ENCODE data around the gene TIMM44. TPM values are rescaled to one million over a fixed set of nuclear protein-coding genes. Genes with fewer than 3 reads are reported as not detected.
"Not testable (repeated sequence)": the region's sequence is repeated elsewhere in the genome, so short reads cannot be mapped to it uniquely, and the experiment has no call there.

TIMM44 gene
- total RNA-seq, 1 donor, result 34.2 TPM

DNA sequence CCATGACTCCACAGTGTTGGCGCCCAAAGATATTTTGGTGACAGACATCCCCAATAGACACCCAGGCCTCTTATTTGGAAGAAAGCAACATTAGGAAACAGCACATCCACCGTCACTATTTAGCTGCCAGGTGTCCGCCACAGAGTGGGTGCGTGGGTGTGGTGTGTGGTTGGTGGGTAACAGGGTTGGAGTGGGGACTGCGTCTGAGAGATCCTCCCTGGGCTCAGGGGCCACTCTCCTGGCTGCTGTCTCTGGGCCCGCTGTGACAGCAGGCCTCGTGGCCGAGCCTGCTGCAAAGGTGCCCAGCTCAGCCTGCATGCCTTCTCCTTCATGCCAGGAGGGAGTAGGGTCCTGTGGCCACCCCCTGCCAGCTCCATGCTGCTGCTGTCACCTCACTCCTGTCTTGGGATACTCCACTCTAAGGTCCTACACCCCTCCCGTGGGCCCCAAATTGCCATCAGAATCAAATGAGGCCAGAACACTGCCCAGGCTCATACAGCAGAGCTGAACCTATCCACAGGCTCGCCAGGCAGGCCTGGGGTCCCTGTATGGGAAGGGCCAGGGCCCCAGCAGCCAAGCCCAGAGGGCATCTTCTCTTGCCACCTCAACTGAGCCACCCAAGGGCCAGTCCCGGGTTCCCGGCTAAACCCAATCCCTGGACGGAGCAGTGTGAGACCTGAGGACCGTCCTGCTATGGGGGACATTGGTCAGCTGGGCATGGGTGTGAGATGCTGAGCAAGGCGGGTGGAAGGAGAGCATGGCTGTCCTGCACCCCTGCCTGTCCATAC is 24.7 kb upstream of the TIMM44 start:
- no peaks in the 10 kb centered on the region for H3K27me3 ChIP-seq (ENCODE audit: insufficient read depth, low read length)
- no peak overlapping the region for H3K4me3 ChIP-seq (ENCODE audit: low read length)
- H3K9me3 ChIP-seq (ENCODE audit: low read depth, low read length), result no peaks in the 10 kb centered on the region
- H3K4me1 ChIP-seq (ENCODE audit: insufficient read depth, low read length), result no peaks in the 10 kb centered on the region

DNA sequence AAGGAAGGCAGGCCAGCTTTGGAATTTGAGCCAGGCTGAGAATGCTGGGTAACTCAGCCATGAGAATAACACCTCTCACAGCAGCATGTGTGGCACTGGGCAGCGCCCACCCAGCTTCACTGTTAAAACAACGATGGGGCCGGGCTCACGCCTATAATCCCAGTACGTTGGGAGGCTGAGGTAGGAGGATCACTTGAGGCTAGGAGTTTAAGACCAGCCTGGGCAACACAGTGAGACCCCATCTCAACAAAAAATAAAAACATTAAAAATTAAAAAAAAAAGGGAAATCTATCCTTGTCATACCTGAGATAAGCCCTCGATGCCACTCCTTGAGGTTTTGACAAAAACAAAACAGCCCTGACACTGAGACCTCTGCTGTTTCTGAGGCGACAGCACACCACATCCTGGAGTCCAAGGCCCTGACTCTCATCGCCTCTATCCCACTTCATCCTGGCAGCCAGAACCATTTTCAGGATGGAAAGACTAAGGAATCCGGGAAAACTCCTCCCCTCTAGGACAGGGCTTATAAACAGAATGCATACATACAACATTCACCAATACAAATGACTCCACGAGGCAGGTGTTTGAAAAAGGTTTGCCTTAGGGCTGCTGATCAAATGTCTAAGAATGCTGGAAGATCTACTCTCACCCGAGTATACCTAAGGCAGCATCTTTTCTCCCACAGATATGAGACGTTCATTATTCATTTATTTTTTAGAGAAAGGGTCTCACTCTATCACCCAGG is 22.6 kb upstream of the TIMM44 start:
- Histone ChIP-seq H3K9me3 (ENCODE audit: low read depth, low read length) (no peaks in the 10 kb centered on the region), H3K27me3 (ENCODE audit: insufficient read depth, low read length) (no peaks in the 10 kb centered on the region), H3K4me1 (ENCODE audit: insufficient read depth, low read length) (no peaks in the 10 kb centered on the region), H3K4me3 (ENCODE audit: low read length) (no peak overlapping the region)

DNA sequence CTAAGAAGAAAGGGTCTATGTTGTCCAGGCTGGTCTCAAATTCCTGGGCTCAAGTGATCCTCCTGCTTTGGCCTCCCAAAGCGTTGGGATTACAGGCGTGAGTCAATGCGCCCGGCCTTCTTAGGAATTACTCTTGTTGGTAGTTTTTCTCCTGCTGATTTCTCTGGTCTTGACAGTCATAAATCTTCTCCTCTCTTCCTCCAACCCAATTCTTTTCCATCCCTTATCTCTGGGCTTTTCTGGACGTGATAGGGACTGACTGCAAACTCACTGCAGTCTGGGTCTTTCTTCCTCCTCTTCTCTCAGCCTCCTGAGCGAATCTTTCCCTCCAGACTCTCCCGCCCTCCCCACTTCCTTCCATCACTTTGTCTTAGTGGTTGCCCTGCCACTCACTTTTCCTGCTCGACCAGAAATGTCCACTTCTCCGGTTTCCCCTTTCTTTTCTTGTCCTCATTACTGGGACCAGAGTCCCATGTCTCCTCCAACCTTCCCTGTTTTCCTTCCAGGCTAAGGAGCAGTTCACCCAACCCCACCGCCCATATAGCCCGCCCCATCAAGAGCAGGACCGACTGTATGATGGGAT is 21.9 kb upstream of the TIMM44 start:
- Histone ChIP-seq H3K4me3 (ENCODE audit: low read length) (no peak overlapping the region), H3K27me3 (ENCODE audit: insufficient read depth, low read length) (no peaks in the 10 kb centered on the region), H3K9me3 (ENCODE audit: low read depth, low read length) (no peaks in the 10 kb centered on the region), H3K4me1 (ENCODE audit: insufficient read depth, low read length) (no peaks in the 10 kb centered on the region)

DNA sequence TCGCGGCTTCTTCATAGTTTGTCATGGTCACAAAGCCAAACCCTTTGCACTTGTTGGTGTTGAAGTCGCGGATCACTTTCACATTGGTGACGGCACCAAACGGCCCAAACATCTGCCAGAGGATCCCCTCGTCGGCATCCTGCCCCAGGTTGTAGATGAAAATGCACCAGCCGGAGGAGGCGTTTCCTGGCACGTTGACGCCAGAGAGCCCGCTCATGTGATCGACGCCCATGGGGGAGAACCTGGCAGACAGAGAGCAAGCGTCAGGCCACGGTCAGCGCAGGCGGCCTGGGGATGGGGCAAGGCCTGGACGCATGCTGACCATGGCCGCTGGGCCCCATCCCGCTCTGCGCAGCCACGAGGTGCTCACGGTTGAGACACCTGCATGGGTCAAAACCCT is 20.1 kb upstream of the TIMM44 start:
- no peaks in the 10 kb centered on the region for H3K4me1 ChIP-seq (ENCODE audit: insufficient read depth, low read length)
- no peak overlapping the region for H3K4me3 ChIP-seq (ENCODE audit: low read length)
- no peaks in the 10 kb centered on the region for H3K9me3 ChIP-seq (ENCODE audit: low read depth, low read length)
- no peaks in the 10 kb centered on the region for H3K27me3 ChIP-seq (ENCODE audit: insufficient read depth, low read length)

DNA sequence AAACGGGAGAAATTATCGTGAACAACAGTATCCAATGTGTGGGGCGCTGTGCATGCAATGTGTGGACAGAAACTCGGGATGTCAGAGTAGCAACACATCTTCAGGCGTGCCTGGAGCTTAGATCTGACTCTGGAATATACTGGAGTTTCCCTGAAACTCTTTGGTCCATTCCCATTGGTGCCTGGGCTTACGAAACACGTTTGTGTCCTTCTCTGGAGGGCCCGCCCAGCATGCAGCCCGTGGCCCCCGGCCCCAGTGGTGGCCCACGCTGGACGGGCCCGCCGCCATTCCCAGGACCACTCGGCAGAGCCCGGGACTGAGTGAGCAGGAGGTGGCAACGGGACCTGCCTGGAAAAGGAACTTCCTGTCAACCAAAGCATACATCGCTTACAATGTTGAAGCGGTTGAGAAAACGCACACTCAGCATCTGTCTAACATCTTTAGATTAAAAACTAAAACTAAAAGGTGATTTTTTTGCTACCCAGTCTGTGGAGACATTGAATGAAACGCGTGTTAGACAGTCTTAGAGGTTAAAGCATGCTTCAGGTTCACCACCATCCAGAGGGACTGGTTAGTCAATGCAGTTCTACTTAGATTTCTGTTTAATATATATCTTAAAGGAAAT is 19.3 kb upstream of the TIMM44 start:
- no peaks in the 10 kb centered on the region for H3K4me1 ChIP-seq (ENCODE audit: insufficient read depth, low read length)
- H3K9me3 ChIP-seq (ENCODE audit: low read depth, low read length), result no peaks in the 10 kb centered on the region
- H3K27me3 ChIP-seq (ENCODE audit: insufficient read depth, low read length), result no peaks in the 10 kb centered on the region
- no peak overlapping the region for H3K4me3 ChIP-seq (ENCODE audit: low read length)

DNA sequence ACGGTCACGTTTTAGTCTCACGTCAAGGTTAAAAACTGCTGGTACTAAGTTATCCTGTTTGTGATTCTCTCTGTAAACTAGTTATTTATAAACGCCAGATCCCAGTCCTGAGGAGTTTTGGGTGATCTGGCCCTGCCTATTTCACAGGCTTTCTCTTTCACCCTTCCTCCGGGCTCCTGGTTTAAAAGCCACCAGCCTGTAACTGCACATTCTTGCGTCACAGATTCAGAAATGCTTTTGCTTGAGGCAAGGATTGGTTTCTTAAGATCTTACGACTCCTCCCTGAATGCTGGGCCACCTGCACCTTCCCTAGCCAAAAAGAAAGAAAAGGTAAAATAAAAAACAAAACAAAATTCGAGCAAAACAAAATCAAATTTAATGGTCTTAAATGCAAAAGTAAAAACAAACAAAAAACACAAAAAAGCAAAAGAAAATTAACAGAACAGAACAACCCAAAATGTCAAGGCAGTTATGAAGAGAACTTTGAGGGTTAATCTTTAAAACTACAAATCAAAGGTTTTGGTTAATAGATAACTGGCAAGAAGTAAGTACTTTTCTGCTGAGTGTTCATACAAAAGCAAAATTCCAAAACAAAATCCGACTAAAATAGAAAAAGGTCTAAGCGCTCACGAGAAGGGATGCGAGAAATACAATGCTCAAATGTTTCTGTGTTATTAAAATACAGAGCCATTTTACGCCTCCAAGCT is 18.6 kb upstream of the TIMM44 start:
- Histone ChIP-seq H3K4me1 (ENCODE audit: insufficient read depth, low read length) (no peaks in the 10 kb centered on the region), H3K4me3 (ENCODE audit: low read length) (no peak overlapping the region), H3K27me3 (ENCODE audit: insufficient read depth, low read length) (no peaks in the 10 kb centered on the region), H3K9me3 (ENCODE audit: low read depth, low read length) (no peaks in the 10 kb centered on the region)

DNA sequence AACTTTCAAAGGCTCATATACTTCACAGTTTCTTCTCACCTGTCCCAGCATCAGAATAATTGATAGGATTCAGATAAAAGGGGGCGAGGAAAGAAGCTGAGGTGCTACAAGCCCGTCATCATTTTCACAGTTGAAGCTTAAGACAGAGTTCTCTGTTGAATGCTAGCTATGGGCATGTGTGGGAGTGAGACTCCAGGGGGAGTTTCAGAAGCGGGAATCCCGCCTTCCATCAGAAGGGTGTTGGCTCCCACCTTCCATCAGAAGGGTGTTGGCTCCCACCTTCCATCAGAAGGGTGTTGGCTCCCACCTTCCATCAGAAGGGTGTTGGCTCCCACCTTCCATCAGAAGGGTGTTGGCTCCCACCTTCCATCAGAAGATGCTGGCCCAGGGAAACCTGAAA is 17.6 kb upstream of the TIMM44 start:
- not testable (repeated sequence) for H3K27me3 ChIP-seq (ENCODE audit: insufficient read depth, low read length); H3K4me1 ChIP-seq (ENCODE audit: insufficient read depth, low read length); H3K4me3 ChIP-seq (ENCODE audit: low read length); H3K9me3 ChIP-seq (ENCODE audit: low read depth, low read length)

DNA sequence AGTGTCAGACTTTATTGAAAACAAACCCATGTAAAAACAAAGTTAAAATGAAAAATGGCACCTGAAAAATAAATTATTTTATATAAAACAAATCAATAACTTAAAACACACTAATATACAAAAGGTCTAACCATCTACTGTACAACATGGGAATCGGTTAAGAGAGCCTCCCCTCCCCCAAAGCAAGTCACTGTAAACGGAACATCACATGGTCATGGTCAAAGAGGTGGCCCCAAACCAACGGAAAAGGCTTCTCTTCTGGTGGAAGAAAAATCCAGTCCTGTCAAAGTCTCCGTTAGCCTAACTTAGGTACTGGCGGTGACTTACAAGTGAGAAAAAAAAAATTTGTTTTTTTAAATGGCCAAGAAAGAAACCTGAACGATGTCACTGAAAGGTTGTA is 15.7 kb upstream of the TIMM44 start:
- Histone ChIP-seq H3K9me3 (ENCODE audit: low read depth, low read length) (no peaks in the 10 kb centered on the region), H3K4me1 (ENCODE audit: insufficient read depth, low read length) (no peaks in the 10 kb centered on the region), H3K4me3 (ENCODE audit: low read length) (no peak overlapping the region), H3K27me3 (ENCODE audit: insufficient read depth, low read length) (no peaks in the 10 kb centered on the region)

DNA sequence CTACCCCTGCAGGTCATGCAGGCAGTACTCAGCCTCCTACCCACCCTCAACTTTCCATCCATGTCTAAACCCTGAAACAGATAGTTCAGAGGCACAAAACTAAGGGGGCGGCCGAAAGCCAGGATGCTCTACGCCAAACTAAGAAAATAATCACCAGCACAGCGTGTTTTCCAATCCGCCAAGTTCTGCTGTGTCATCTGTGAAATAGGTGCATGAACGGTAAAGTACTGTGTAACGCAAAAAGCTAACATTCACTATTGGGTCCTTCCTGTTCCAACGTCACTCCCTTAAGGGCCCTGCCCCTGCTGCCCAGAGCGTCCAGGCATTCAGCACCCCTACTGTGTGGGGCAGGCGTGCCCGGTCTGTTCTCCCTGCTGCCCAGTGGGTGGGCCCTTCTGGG is 12.2 kb upstream of the TIMM44 start:
- H3K27me3 ChIP-seq (ENCODE audit: insufficient read depth, low read length), result no peaks in the 10 kb centered on the region
- H3K4me1 ChIP-seq (ENCODE audit: insufficient read depth, low read length), result no peaks in the 10 kb centered on the region
- H3K9me3 ChIP-seq (ENCODE audit: low read depth, low read length), result no peaks in the 10 kb centered on the region
- no peak overlapping the region for H3K4me3 ChIP-seq (ENCODE audit: low read length)

DNA sequence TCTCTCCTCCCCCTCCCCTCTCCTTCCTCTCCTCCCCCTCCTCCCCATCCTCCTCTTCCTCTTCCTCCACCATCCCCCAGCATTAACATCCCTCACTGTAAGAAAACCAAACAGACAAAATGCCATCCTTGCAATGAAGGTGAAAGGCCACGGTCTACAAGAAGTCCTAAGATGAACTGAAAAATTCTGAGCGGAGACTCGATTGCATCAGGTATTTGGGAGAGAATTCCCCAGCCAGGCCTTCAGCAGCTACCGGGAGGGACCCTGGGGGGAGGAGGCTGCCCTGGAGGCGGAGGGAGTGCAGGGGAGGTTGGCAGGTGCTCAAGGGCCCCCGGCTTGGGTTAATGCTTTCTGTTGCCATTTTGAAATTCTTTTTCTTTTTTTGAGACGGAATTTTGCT is 10.1 kb upstream of the TIMM44 start:
- no peaks in the 10 kb centered on the region for H3K4me1 ChIP-seq (ENCODE audit: insufficient read depth, low read length)
- no peaks in the 10 kb centered on the region for H3K9me3 ChIP-seq (ENCODE audit: low read depth, low read length)
- H3K4me3 ChIP-seq (ENCODE audit: low read length), result no peak overlapping the region
- no peaks in the 10 kb centered on the region for H3K27me3 ChIP-seq (ENCODE audit: insufficient read depth, low read length)

DNA sequence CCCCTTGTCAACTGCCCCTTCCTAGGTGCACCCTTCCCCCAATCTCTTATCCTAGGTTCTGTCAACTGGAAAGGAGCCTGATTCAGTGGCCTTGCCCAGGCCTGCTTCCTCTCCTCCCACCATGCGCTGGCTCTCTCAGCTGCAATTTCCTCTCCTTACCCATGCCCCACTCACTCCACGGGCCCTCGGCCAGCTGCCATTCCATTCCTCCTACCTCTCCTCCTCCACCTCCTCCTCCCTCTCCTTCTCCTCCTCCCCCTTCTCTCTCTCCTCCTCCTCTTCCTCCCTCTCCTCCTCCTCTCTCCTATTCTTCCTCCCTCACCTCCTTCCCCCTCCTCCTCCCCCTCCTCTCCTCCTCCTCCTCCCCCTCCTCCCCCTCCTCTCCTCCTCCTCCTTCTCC is 9.6 kb upstream of the TIMM44 start:
- Histone ChIP-seq H3K27me3 (ENCODE audit: insufficient read depth, low read length) (no peaks in the 10 kb centered on the region), H3K9me3 (ENCODE audit: low read depth, low read length) (no peaks in the 10 kb centered on the region), H3K4me1 (ENCODE audit: insufficient read depth, low read length) (no peaks in the 10 kb centered on the region), H3K4me3 (ENCODE audit: low read length) (no peak overlapping the region)

DNA sequence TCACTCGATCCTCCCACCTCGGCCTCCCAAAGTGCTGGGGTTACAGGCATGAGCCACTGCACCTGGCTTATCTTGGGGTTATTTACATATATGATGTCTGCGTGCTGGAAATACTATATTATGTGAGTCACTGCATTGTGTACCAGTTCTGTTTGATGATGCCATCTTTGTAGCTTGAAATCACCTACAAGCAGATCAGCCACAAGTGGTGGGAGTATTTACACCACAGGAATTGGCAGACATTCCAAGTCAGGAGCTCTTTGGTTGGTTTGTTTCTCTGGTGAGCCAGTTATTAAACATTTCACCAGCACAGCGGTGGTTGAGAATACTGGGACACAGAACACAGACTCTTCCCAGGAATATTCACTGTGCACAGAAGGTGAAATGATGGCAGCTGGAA is 4.5 kb upstream of the TIMM44 start:
- Histone ChIP-seq H3K27me3 (ENCODE audit: insufficient read depth, low read length) (no peaks in the 10 kb centered on the region), H3K4me3 (ENCODE audit: low read length) (no peak overlapping the region), H3K9me3 (ENCODE audit: low read depth, low read length) (no peaks in the 10 kb centered on the region), H3K4me1 (ENCODE audit: insufficient read depth, low read length) (peaks cover 11% of the 10 kb centered on the region)

DNA sequence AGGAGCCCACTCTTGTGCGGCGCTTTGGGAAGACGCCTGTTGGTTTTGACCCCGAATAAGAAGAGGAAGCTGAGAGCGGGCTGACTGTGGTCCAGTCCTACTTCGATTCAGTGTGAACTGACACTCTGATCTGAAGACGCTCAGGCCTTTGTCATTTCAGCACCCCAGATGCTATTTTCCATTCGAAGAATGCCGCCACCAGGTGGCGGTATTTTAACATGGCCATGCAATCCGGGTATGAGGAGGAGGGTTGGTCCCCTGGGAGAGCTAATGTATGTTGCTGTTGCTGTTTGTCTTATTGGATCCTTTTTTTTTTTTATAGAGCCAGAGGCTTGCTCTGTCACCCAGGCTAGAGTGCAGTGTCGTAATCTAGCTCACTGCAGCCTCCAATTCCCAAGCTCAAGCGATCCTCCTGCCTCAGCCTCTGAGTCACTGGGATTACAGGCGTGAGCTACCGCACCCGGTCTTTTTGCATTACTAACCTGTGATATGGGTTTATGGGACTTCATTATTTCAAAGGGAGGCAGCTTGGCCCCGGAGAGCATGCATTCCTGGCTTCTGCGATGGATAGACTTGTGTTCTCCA is 803 bp upstream of the TIMM44 start:
- Histone ChIP-seq H3K4me1 (ENCODE audit: insufficient read depth, low read length) (peaks cover 22% of the 10 kb centered on the region), H3K27me3 (ENCODE audit: insufficient read depth, low read length) (no peaks in the 10 kb centered on the region), H3K4me3 (ENCODE audit: low read length) (peak overlapping the region; percentile 73), H3K9me3 (ENCODE audit: low read depth, low read length) (no peaks in the 10 kb centered on the region)

DNA sequence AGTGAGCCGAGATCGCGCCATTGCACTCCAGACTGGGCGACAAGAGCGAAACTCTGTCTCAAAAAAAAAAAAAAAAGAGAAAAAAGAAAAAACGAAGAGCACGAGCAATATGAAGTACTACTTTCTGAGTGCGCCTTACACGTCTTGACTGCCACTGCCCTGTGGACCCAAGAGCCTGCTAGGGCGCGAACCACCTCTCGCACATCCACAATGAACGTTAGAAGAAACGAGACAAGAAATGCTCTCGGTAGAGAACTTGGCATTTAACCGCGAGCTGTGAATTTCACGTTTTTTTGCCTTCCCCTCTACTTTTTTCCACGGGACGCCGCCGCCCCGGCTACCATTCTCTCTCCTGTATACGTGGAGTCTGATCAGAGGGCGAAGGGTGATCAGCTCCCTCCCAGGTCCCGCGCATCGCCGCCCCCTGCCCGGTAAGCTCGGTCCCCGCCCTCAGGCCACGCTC is 454 bp downstream of the TIMM44 start:
- Histone ChIP-seq H3K9me3 (ENCODE audit: low read depth, low read length) (no peaks in the 10 kb centered on the region), H3K4me1 (ENCODE audit: insufficient read depth, low read length) (peaks cover 22% of the 10 kb centered on the region), H3K27me3 (ENCODE audit: insufficient read depth, low read length) (no peaks in the 10 kb centered on the region), H3K4me3 (ENCODE audit: low read length) (peak overlapping the region; percentile 73)

All from mononuclear cell (primary cell).